K562 (cell line): ENCODE measurements around the gene PIK3C2B. TPM values are rescaled to one million over a fixed set of nuclear protein-coding genes. Genes with fewer than 3 reads are reported as not detected.

Experiments used
- ATAC-seq: fragments of 200-7000 bp; cut with Tn5 transposase; 3 replicates; pipeline ENCODE4 v1.9.1; 2020; ENCODE audit warnings: moderate library complexity
- BruUV-seq: library from RNA; stranded (reverse); fragments of 400-500 nt; replicated peaks from 2 replicates; lab custom pipeline; 2021; lab: Mats Ljungman, UMichigan
- CTCF ChIA-PET: fragments of 300-600 bp; formaldehyde crosslinking; extraction: SDS; loops from one replicate; lab custom pipeline; 2021; ENCODE audit warnings: low intra/inter-chr PET ratio; lab: Yijun Ruan, JAX
- POLR2A ChIA-PET: fragments of 300-600, 350-650 bp; sonication (Branson Sonifier 250); formaldehyde crosslinking; extraction: SDS; loops from one replicate; lab custom pipeline; 2021; ENCODE audit warnings: antibody characterized with exemption, inconsistent platforms; lab: Yijun Ruan, JAX
- DNase-seq, 4 experiments: peaks; one replicate each; pipeline versions ENCODE4 v3.0.0 to v3.0.0-alpha.2; 2011 to 2018; ENCODE audit warnings: low spot score in 3 of 4, mixed read lengths in 3 of 4; ENCODE audit errors: extremely low read depth in 1 of 4
- FAIRE-seq: peaks from 2 replicates; lab custom pipeline; 2011; peaks lifted over from hg19 to GRCh38; lab: Jason Lieb, UNC
- H2AFZ ChIP-seq: 2 replicates; pipeline ENCODE4 v1.6.0; 2011; ENCODE audit warnings: low read depth, low read length, control low read depth, inconsistent platforms
- H3K27ac ChIP-seq: fragments of 200-600 bp; 3 replicates; pipeline ENCODE4 v1.8.0; 2011; ENCODE audit warnings: low read depth, mild to moderate bottlenecking, control low read depth, inconsistent platforms, low read length, moderate library complexity, mixed read lengths; ENCODE audit errors: extremely low read depth
- H3K27me3 ChIP-seq, 2 experiments: fragments of 300-600 bp in 1 of 2; 2 replicates in 1 of 2; 3 replicates in 1 of 2; pipeline versions ENCODE4 v1.6.0 to v1.8.0; 2011; ENCODE audit warnings: inconsistent platforms in 2 of 2, low read length in 2 of 2, mild to moderate bottlenecking in 1 of 2, mixed read lengths in 1 of 2, moderate library complexity in 1 of 2; ENCODE audit not compliant: control insufficient read depth in 2 of 2, insufficient read depth in 2 of 2
- H3K36me3 ChIP-seq: fragments of 300-600 bp; 3 replicates; pipeline ENCODE4 v1.8.0; 2011; ENCODE audit warnings: mild to moderate bottlenecking, low read length, inconsistent platforms; ENCODE audit not compliant: control insufficient read depth, insufficient read depth
- H3K4me1 ChIP-seq, 2 experiments: fragments of 200-600 bp in 1 of 2; replicated peaks in 1 of 2; 2 replicates in 1 of 2; 3 replicates in 1 of 2; pipeline versions ENCODE4 v1.5.1 to v1.8.0; 2011; ENCODE audit warnings: inconsistent platforms in 2 of 2, low read length in 2 of 2, mild to moderate bottlenecking in 1 of 2, mixed read lengths in 1 of 2, moderate library complexity in 1 of 2; ENCODE audit not compliant: control insufficient read depth in 2 of 2, insufficient read depth in 2 of 2
- H3K4me2 ChIP-seq: 2 replicates; pipeline ENCODE4 v1.6.1; 2011; ENCODE audit warnings: low read length, control low read depth, inconsistent platforms, mixed read lengths; ENCODE audit not compliant: insufficient read depth
- H3K4me3 ChIP-seq: fragments of 200-600 bp; sonication (generic), shearing (Covaris generic); 2 replicates; pipeline ENCODE4 v1.5.1; 2016; ENCODE audit warnings: control low read depth, inconsistent platforms
- H3K79me2 ChIP-seq: fragments of 200-600 bp; 3 replicates; pipeline ENCODE4 v1.8.0; 2011; ENCODE audit warnings: low read length, inconsistent platforms; ENCODE audit not compliant: control insufficient read depth, insufficient read depth
- H3K9ac ChIP-seq, 2 experiments: 2 replicates each; pipeline versions ENCODE4 v1.6.0 to v1.6.1; 2011; ENCODE audit warnings: low read depth in 2 of 2, low read length in 2 of 2, control low read depth in 1 of 2, inconsistent platforms in 1 of 2, mild to moderate bottlenecking in 1 of 2, mixed read lengths in 1 of 2; ENCODE audit not compliant: insufficient read depth in 1 of 2
- H3K9me1 ChIP-seq: one replicate; pipeline ENCODE4 v1.6.0; 2011; ENCODE audit warnings: inconsistent platforms, mild to moderate bottlenecking, low read length, moderate library complexity; ENCODE audit not compliant: control insufficient read depth, insufficient read depth
- H3K9me3 ChIP-seq: replicated peaks from 2 replicates; pipeline ENCODE4 v1.5.1; 2011; ENCODE audit warnings: low read depth, low read length, inconsistent platforms; ENCODE audit not compliant: control insufficient read depth, insufficient read depth
- H4K20me1 ChIP-seq: replicated peaks from 2 replicates; pipeline ENCODE4 v1.6.1; 2011; ENCODE audit warnings: low read length, inconsistent platforms, mixed read lengths; ENCODE audit not compliant: control insufficient read depth, insufficient read depth
- BRD9 ChIP-seq: fragments of 450-650 bp; IDR thresholded peaks from 2 replicates; pipeline ENCODE4 v1.6.1; 2018; ENCODE audit warnings: low read depth; ENCODE audit not compliant: partially characterized antibody
- CEBPB ChIP-seq: fragments of 450-650 bp; IDR thresholded peaks from 2 replicates; pipeline ENCODE4 v1.6.1; 2016; ENCODE audit warnings: missing genetic modification characterization, missing compliant biosample characterization
- ELF2 ChIP-seq: fragments of 250-450 bp; sonication (Bioruptor Pico); IDR thresholded peaks from 2 replicates; pipeline ENCODE4 v1.5.0; 2021; ENCODE audit warnings: mild to moderate bottlenecking
- EZH2 ChIP-seq: IDR thresholded peaks from 2 replicates; pipeline ENCODE4 v1.6.1; 2012; ENCODE audit warnings: low read depth, mild to moderate bottlenecking, inconsistent platforms, low read length, borderline replicate concordance
- HNRNPK ChIP-seq: fragments of 200-400 bp; formaldehyde crosslinking; IDR thresholded peaks from one replicate; pipeline ENCODE4 v1.6.1; 2018; ENCODE audit warnings: mild to moderate bottlenecking, low read depth, low read length; ENCODE audit not compliant: poor library complexity, severe bottlenecking
- NCOA6 ChIP-seq: fragments of 450-650 bp; IDR thresholded peaks from 2 replicates; pipeline ENCODE4 v1.6.1; 2017; ENCODE audit warnings: mild to moderate bottlenecking
- NR2C2 ChIP-seq, 2 experiments: fragments of 200-800 bp in 1 of 2; sonication (Bioruptor generic) in 1 of 2; sonication (generic) in 1 of 2; formaldehyde crosslinking in 1 of 2; IDR thresholded peaks; 2 replicates each; pipeline versions ENCODE4 v1.6.1 to v1.8.0; 2016 to 2022; ENCODE audit warnings: mild to moderate bottlenecking in 1 of 2, missing compliant biosample characterization in 1 of 2, missing genetic modification characterization in 1 of 2, missing genetic modification reagents in 1 of 2
- ZNF12 ChIP-seq: sonication (generic); formaldehyde crosslinking; IDR thresholded peaks from 2 replicates; pipeline ENCODE4 v1.4.0; 2020; ENCODE audit warnings: mild to moderate bottlenecking, missing genetic modification reagents
- ZNF134 ChIP-seq: fragments of 250-450 bp; sonication (Bioruptor Pico); conservative IDR thresholded peaks from 2 replicates; pipeline ENCODE4 v1.4.0; 2020
- ZNF354B ChIP-seq: fragments of 250-450 bp; sonication (Bioruptor Pico); IDR thresholded peaks from 2 replicates; pipeline ENCODE4 v1.4.0; 2020
- ZNF384 ChIP-seq: IDR thresholded peaks from 2 replicates; pipeline ENCODE4 v1.6.1; 2012; ENCODE audit warnings: low read depth, low read length, improper control_type of control experiment
- WGBS: fragments of 100-300 bp; shearing (Covaris generic); methylation state at CpG from one replicate; pipeline ENCODE4 v1.1.6; 2016; ENCODE audit warnings: low coverage, mixed read lengths; ENCODE audit not compliant: insufficient coverage; ENCODE audit errors: missing lambda C conversion rate; 5-methylcytosine and 5-hydroxymethylcytosine counted together
- in situ Hi-C: fragments of 300-500 bp; cut with MboI; formaldehyde crosslinking; loops from 4 replicates; pipeline ENCODE4 v1.15.0; 2018; ENCODE audit warnings: inconsistent platforms, mixed read lengths
- intact Hi-C: fragments of 100-400 bp; cut with micrococcal nuclease; formaldehyde crosslinking; loops from 2 replicates; pipeline ENCODE4 v1.14.2; 2022
- polyA plus RNA-seq, 8 experiments: library from polyadenylated mRNA; depleted of rRNA in 4 of 8; stranded (reverse) in 5 of 8; unstranded in 3 of 8; fragments of >200 nt; fragmentation: Nextera tagmentation in 2 of 8; fragmentation: Illumina TruSeq in 1 of 8; extraction: Ambion mirVana in 2 of 8; extraction: Trizol in 1 of 8; gene quantifications; 2 replicates each; pipeline versions ENCODE4 v1.2.1 to v1.2.3, GENCODE V29; 2011 to 2014; ENCODE audit warnings: inconsistent platforms in 1 of 8, missing spikeins in 1 of 8
- total RNA-seq, 7 experiments: library from RNA; depleted of rRNA in 6 of 7; stranded (reverse); fragments of >200 nt in 6 of 7; fragmentation: Illumina TruSeq in 2 of 7; extraction: Trizol in 2 of 7; gene quantifications; 2 replicates each; pipeline versions ENCODE4 v1.2.1 to v1.2.3, GENCODE V29; 2011 to 2021; ENCODE audit warnings: low replicate concordance in 1 of 7
- TF ChIP-seq, protein P1 (sequence below), 2 experiments: fragments of 450-650 bp; IDR thresholded peaks; 2 replicates each; pipeline ENCODE4 v1.6.1; 2016; ENCODE audit warnings: mild to moderate bottlenecking in 2 of 2, borderline replicate concordance in 1 of 2, low read depth in 1 of 2, moderate library complexity in 1 of 2
- TF ChIP-seq, protein P2 (sequence below): fragments of 250-450 bp; sonication (Bioruptor Pico); IDR thresholded peaks from 2 replicates; pipeline ENCODE4 v1.5.0; 2021

Gene PIK3C2B
- total and polyA plus RNA-seq, 9 of the 15 experiments (the other 6 are each of a cell fraction or from before 2014, with no cell fraction given): 0.10 to 2.9 (median 0.72) TPM

DNA sequence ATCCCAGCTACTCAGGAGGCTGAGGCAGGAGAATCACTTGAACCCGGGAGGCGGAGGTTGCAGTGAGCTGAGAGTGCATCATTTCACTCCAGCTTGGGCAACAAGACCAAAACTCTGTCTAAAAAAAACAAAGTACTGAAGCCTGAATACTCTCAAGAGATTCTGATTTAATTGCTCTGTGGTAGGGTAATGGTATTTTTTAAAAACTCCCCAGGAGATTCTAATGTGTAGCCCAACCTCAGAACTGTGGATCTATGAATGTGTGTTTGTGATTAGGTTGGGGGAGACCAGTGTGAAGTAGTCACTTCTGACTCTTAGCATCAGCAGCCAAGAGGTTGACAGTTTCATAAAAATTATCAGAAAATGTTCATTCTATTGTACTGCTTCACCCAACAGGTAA is 21.9 kb downstream of the PIK3C2B start:
- FAIRE-seq (no peak), ATAC-seq (no peak), DNase-seq (no peak)
- Histone ChIP-seq H3K4me1 (0 out of 5 replicates have a peak, but pooled peaks cover 0 to 5% of the 10 kb centered on the region in 2 experiments), H3K4me2 (no peak overlapping the region), H3K79me2 (no peaks in the 10 kb centered on the region), H3K36me3 (no peaks in the 10 kb centered on the region), H3K4me3 (no peak overlapping the region), H3K27me3 (peaks cover 40 to 49% of the 10 kb centered on the region in 2 experiments), H3K27ac (no peak overlapping the region), H3K9ac (no peak overlapping the region), H4K20me1 (no peaks in the 10 kb centered on the region), H3K9me1 (no peaks in the 10 kb centered on the region), H3K9me3 (no peaks in the 10 kb centered on the region), H2AFZ (no peak overlapping the region)
- CTCF ChIA-PET: no interaction called here
- POLR2A ChIA-PET: interaction anchor here (1.1 kb wide), 1 partner anchor 26 kb away, joined by 4 read pairs; no protein-coding TSS in a partner anchor
- intact Hi-C loops: no loop called here
- no peak for TF ChIP-seq NCOA6
- no peak for TF ChIP-seq ELF2
- TF ChIP-seq NR2C2 (CRISPR knock-in tag; IDR thresholded peaks at IDR 0.05): no peak
- no peak for TF ChIP-seq NR2C2 (tag; IDR thresholded peaks at IDR 0.05)
- TF ChIP-seq ZNF12 (CRISPR knock-in tag): no peak
- TF ChIP-seq, protein P1, sequence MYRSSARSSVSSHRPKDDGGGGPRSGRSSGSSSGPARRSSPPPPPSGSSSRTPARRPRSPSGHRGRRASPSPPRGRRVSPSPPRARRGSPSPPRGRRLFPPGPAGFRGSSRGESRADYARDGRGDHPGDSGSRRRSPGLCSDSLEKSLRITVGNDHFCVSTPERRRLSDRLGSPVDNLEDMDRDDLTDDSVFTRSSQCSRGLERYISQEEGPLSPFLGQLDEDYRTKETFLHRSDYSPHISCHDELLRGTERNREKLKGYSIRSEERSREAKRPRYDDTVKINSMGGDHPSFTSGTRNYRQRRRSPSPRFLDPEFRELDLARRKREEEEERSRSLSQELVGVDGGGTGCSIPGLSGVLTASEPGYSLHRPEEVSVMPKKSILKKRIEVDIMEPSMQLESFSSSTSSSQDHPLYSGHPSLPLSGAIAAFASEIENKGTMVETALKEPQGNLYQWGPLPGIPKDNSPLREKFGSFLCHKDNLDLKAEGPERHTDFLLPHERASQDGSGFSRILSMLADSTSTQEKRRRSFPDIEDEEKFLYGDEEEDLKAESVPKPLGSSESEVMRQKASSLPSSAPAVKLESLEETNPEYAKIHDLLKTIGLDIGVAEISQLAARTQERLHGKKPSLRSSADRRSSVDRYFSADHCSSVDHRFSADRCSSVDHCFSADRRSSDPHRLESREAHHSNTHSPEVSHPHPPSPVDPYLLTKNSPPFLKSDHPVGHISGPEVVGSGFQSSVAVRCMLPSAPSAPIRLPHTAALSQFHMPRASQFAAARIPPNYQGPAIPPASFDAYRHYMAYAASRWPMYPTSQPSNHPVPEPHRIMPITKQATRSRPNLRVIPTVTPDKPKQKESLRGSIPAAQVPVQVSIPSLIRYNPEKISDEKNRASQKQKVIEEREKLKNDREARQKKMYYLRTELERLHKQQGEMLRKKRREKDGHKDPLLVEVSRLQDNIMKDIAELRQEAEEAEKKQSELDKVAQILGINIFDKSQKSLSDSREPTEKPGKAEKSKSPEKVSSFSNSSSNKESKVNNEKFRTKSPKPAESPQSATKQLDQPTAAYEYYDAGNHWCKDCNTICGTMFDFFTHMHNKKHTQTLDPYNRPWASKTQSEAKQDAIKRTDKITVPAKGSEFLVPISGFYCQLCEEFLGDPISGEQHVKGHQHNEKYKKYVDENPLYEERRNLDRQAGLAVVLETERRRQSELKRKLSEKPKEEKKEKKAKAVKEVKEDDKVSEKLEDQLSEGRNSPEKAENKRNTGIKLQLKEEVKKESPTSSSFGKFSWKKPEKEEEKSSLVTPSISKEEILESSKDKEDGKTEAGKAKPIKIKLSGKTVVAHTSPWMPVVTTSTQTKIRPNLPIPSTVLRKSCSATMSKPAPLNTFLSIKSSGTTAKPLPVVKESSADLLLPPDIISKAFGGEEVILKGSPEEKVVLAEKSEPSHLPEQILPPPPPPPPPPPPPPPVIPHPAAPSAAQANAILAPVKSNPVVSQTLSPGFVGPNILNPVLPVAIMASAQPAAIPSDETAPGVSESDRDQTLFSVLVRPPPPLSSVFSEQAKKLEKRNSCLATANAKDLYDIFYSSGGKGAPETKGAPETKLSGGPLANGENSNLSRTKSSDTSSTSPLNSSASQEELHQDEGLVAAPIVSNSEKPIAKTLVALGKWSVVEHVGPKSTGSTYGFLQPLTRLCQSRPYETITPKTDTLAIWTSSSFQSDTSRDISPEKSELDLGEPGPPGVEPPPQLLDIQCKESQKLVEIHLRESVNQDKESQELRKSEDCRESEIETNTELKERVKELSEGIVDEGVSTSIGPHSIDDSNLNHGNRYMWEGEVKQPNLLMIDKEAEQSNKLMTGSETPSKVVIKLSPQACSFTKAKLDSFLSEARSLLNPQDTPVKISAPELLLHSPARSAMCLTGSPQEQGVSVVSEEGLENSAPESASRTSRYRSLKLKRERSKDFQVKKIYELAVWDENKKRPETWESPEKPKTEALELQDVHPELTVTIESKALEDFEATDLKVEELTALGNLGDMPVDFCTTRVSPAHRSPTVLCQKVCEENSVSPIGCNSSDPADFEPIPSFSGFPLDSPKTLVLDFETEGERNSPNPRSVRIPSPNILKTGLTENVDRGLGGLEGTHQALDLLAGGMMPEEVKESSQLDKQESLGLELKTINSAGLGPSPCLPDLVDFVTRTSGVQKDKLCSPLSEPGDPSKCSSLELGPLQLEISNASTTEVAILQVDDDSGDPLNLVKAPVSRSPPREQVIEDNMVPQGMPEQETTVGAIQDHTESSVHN (IDR thresholded peaks at IDR 0.05; ENCODE audit: borderline replicate concordance in 1 of 2, low read depth in 1 of 2): no peak
- TF ChIP-seq, protein P2, sequence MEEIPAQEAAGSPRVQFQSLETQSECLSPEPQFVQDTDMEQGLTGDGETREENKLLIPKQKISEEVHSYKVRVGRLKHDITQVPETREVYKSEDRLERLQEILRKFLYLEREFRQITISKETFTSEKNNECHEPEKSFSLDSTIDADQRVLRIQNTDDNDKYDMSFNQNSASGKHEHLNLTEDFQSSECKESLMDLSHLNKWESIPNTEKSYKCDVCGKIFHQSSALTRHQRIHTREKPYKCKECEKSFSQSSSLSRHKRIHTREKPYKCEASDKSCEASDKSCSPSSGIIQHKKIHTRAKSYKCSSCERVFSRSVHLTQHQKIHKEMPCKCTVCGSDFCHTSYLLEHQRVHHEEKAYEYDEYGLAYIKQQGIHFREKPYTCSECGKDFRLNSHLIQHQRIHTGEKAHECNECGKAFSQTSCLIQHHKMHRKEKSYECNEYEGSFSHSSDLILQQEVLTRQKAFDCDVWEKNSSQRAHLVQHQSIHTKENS (CRISPR knock-in tag): no peak
- TF ChIP-seq EZH2: no peak
- no peak for TF ChIP-seq ZNF354B (CRISPR knock-in tag)
- no peak for TF ChIP-seq BRD9
- no peak for TF ChIP-seq ZNF384
- no peak for TF ChIP-seq HNRNPK
- no peak for TF ChIP-seq ZNF134 (CRISPR knock-in tag)
- no peak for TF ChIP-seq CEBPB (tag)
- WGBS: 18% methylated on average over 2 of the region's 2 CpGs
- in situ Hi-C loops: no loop called here
- no TSS peak for BruUV-seq
